ENCODE results near the gene CBR4. TPM values are rescaled to one million over a fixed set of nuclear protein-coding genes. Genes with fewer than 3 reads are reported as not detected.

CBR4 gene
- total RNA-seq, 2 experiments from 2014 or later, result 21.9 to 40.9 TPM

DNA sequence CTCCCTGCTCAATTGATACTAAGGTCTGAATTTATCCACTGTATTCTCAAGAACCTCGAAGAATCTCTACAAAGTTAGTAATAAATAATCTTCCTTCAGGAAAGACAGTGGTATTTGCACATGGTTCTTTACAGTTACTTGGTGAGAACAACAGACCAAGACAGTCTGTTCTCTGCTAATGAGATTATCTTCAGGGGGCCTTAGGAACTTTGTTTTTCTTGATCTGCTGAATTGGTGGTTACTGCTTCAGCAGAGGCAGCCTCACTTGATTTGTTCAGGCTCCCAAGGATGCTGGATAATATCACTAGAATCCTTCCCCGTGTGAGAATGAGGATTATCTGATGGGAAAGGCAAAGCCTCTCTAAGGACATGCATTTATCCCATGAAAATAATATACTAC lies 64.8 kb downstream of the CBR4 start:
- H3K79me2 ChIP-seq (ENCODE audit: insufficient read depth, low read depth, low read length), result no peaks in the 10 kb centered on the region
- H3K4me3 ChIP-seq (ENCODE audit: low read depth, low read length, poor library complexity, severe bottlenecking), result no peak overlapping the region
- H3K9me2 ChIP-seq (ENCODE audit: insufficient read depth, low read length), result no peaks in the 10 kb centered on the region
- ChIA-PET CTCF (ENCODE audit: unreplicated experiment) (no interaction called here), POLR2A (interaction anchor here (0.8 kb wide), 1 partner anchor 10 kb away, joined by 4 read pairs; no protein-coding TSS in a partner anchor)
- intact Hi-C loops (cut with micrococcal nuclease; ENCODE audit: unreplicated experiment), result no loop called here
- H3K36me3 ChIP-seq (ENCODE audit: insufficient read depth, low read length), result no peaks in the 10 kb centered on the region
- no peak for DNase-seq (ENCODE audit: low spot score)
- H4K20me1 ChIP-seq (ENCODE audit: insufficient read depth, low read length), result no peaks in the 10 kb centered on the region
- no peak overlapping the region for H2AFZ ChIP-seq (ENCODE audit: low read length)
- H3K4me1 ChIP-seq (ENCODE audit: insufficient read depth, low read length, poor library complexity, severe bottlenecking), result no peaks in the 10 kb centered on the region
- no TSS peak for BruUV-seq (replicated peaks)
- H3K27ac ChIP-seq (ENCODE audit: low read depth, low read length, poor library complexity, severe bottlenecking), result no peak overlapping the region
- no peak overlapping the region for H3K4me2 ChIP-seq (ENCODE audit: low read length)
- H3K9me3 ChIP-seq (ENCODE audit: low read length), result no peaks in the 10 kb centered on the region
- TF ChIP-seq, protein P1, sequence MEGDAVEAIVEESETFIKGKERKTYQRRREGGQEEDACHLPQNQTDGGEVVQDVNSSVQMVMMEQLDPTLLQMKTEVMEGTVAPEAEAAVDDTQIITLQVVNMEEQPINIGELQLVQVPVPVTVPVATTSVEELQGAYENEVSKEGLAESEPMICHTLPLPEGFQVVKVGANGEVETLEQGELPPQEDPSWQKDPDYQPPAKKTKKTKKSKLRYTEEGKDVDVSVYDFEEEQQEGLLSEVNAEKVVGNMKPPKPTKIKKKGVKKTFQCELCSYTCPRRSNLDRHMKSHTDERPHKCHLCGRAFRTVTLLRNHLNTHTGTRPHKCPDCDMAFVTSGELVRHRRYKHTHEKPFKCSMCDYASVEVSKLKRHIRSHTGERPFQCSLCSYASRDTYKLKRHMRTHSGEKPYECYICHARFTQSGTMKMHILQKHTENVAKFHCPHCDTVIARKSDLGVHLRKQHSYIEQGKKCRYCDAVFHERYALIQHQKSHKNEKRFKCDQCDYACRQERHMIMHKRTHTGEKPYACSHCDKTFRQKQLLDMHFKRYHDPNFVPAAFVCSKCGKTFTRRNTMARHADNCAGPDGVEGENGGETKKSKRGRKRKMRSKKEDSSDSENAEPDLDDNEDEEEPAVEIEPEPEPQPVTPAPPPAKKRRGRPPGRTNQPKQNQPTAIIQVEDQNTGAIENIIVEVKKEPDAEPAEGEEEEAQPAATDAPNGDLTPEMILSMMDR (conservative IDR thresholded peaks at IDR 0.05; ENCODE audit: low read length), result no peak
- no peak for TF ChIP-seq EZH2phosphoT487 (IDR thresholded peaks at IDR 0.05; ENCODE audit: borderline replicate concordance, low read depth, low read length)

DNA sequence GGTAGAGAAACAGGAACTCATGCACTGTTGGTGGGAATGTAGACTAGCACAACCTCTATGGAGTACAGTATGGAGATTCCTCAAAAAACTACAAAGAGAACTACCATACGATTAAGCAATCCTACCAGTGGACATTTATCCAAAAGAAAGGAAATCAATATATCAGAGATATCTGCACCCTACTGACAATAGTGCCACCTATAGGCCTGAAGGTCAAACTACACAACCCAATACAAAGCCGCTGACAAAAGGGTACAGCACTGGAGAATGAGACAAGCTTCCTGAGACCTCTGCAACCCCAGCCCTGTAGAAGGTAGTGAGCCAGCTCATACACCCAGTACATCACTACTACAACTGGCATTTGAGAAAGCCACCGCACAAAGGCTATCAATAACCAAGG lies 67.1 kb downstream of the CBR4 start:
- DNase-seq (ENCODE audit: low spot score), result peak; percentile 10
- no TSS peak for BruUV-seq (replicated peaks)

More for the DNA sequence above, 67.1 kb downstream of the CBR4 start:
- Histone ChIP-seq H3K9me3 (ENCODE audit: low read length) (no peaks in the 10 kb centered on the region), H3K36me3 (ENCODE audit: insufficient read depth, low read length) (no peaks in the 10 kb centered on the region), H3K4me2 (ENCODE audit: low read length) (no peak overlapping the region), H4K20me1 (ENCODE audit: insufficient read depth, low read length) (no peaks in the 10 kb centered on the region), H3K4me3 (ENCODE audit: low read depth, low read length, poor library complexity, severe bottlenecking) (no peak overlapping the region), H3K27ac (ENCODE audit: low read depth, low read length, poor library complexity, severe bottlenecking) (no peak overlapping the region), H2AFZ (ENCODE audit: low read length) (no peak overlapping the region), H3K79me2 (ENCODE audit: insufficient read depth, low read depth, low read length) (no peaks in the 10 kb centered on the region), H3K9me2 (ENCODE audit: insufficient read depth, low read length) (no peaks in the 10 kb centered on the region), H3K4me1 (ENCODE audit: insufficient read depth, low read length, poor library complexity, severe bottlenecking) (no peaks in the 10 kb centered on the region)
- ChIA-PET CTCF (ENCODE audit: unreplicated experiment) (no interaction called here), POLR2A (no interaction called here)
- no peak for TF ChIP-seq EZH2phosphoT487 (IDR thresholded peaks at IDR 0.05; ENCODE audit: borderline replicate concordance, low read depth, low read length)
- TF ChIP-seq, protein P1 (conservative IDR thresholded peaks at IDR 0.05; ENCODE audit: low read length), result peak; percentile 80
- intact Hi-C loops (cut with micrococcal nuclease; ENCODE audit: unreplicated experiment), result no loop called here

Small RNA genes within 50 kb of the gene (small RNA-seq; reads per million reads assigned to genes)
- 1.1 reads per million, percentile 55 among the genes with 10 or more reads in this experiment for gene RNY4P17
